Measurements from ENCODE around the gene TMEM255A. TPM values are rescaled to one million over a fixed set of nuclear protein-coding genes. Genes with fewer than 3 reads are reported as not detected.

TMEM255A gene
- total RNA-seq, 2 experiments from 2014 or later: not detected

- TF ChIP-seq CTCF (IDR thresholded peaks at IDR 0.05): no peak
- intact Hi-C loops (cut with micrococcal nuclease): loop anchor here (10.0 kb wide), 1 partner anchor 53 kb away; no protein-coding TSS in a partner anchor
- Mint-ChIP-seq H3K27ac (peak overlapping the region; percentile 88), H3K4me3 (peak overlapping the region; percentile 93), H3K9me3 (no peaks in the 10 kb centered on the region), H3K36me3 (ENCODE audit: low read depth) (peaks cover 26% of the 10 kb centered on the region), H3K4me1 (ENCODE audit: low read depth) (peaks cover 32% of the 10 kb centered on the region), H3K27me3 (no peaks in the 10 kb centered on the region)
- DNase-seq: peak; percentile 31
- ATAC-seq: no peak
- ChIA-PET CTCF (interaction anchor here (1.0 to 1.4 kb wide), 3 partner anchors 8 to 58 kb away, joined by 3 to 6 read pairs (median 6); no protein-coding TSS in a partner anchor), POLR2A (interaction anchor here (0.7 to 1.0 kb wide), 2 partner anchors 13 to 47 kb away, joined by 3 read pairs; no protein-coding TSS in a partner anchor)
These were observed 59.7 kb downstream of the TMEM255A start for GRCh38 chrX:120251471-120252011.

GRCh38 chrX:120250522-120251271 lies 60.6 kb downstream of the TMEM255A start, which contains the start of gene ZBTB33:
Gene ZBTB33, plus strand, starts transcription at chrX:120250812. Its CDS starts 2,604 bp downstream, at chrX:120253416.
- peak within 1 kb of the TSS; percentile 93 for H3K4me3 Mint-ChIP-seq
- TF ChIP-seq CTCF (IDR thresholded peaks at IDR 0.05): no peak
- CTCF ChIA-PET: interaction anchor here (1.0 to 1.4 kb wide), 3 partner anchors 9 to 58 kb away, joined by 3 to 6 read pairs (median 6); no protein-coding TSS in a partner anchor
- no peaks in the 10 kb centered on the region for H3K9me3 Mint-ChIP-seq
- H3K4me1 Mint-ChIP-seq (ENCODE audit: low read depth): peaks cover 27% of the 10 kb centered on the region
- no peaks in the 10 kb centered on the region for H3K27me3 Mint-ChIP-seq
- intact Hi-C loops (cut with micrococcal nuclease): loop anchor here (10.0 kb wide), 1 partner anchor 54 kb away; no protein-coding TSS in a partner anchor
- H3K36me3 Mint-ChIP-seq (ENCODE audit: low read depth): peaks cover 23% of the 10 kb centered on the region
- ATAC-seq: peak; percentile 98
- peak within 1 kb of the TSS; percentile 96 for H3K27ac Mint-ChIP-seq
- POLR2A ChIA-PET: interaction anchor here (0.6 to 1.0 kb wide), 3 partner anchors 13 to 61 kb away, joined by 3 read pairs; partner anchors contain the start of gene TMEM255A
- DNase-seq: peak; percentile 88

GRCh38 chrX:120244735-120245498 lies 66.3 kb downstream of the TMEM255A start:
- Mint-ChIP-seq H3K27ac (peak overlapping the region; percentile 87), H3K36me3 (ENCODE audit: low read depth) (no peaks in the 10 kb centered on the region), H3K4me3 (peak overlapping the region; percentile 98), H3K4me1 (ENCODE audit: low read depth) (peaks cover 21% of the 10 kb centered on the region), H3K9me3 (no peaks in the 10 kb centered on the region), H3K27me3 (no peaks in the 10 kb centered on the region)
- POLR2A ChIA-PET: no interaction called here
- CTCF ChIA-PET: no interaction called here
- ATAC-seq (peak; percentile 90), DNase-seq (peak; percentile 64)
- TF ChIP-seq CTCF (IDR thresholded peaks at IDR 0.05): no peak
- intact Hi-C loops (cut with micrococcal nuclease): no loop called here

GRCh38 chrX:120244395-120244734 lies 66.9 kb downstream of the TMEM255A start:
- ChIA-PET CTCF (interaction anchor here (0.9 kb wide), 1 partner anchor 11 kb away, joined by 3 read pairs; no protein-coding TSS in a partner anchor), POLR2A (no interaction called here)
- ATAC-seq (peak; percentile 17), DNase-seq (no peak)
- peak overlapping the region; percentile 98 for H3K4me3 Mint-ChIP-seq
- H3K27me3 Mint-ChIP-seq: no peaks in the 10 kb centered on the region
- peak overlapping the region; percentile 87 for H3K27ac Mint-ChIP-seq
- no peak for TF ChIP-seq CTCF (IDR thresholded peaks at IDR 0.05)
- intact Hi-C loops (cut with micrococcal nuclease): no loop called here
- peaks cover 20% of the 10 kb centered on the region for H3K4me1 Mint-ChIP-seq (ENCODE audit: low read depth)
- no peaks in the 10 kb centered on the region for H3K9me3 Mint-ChIP-seq
- no peaks in the 10 kb centered on the region for H3K36me3 Mint-ChIP-seq (ENCODE audit: low read depth)

Data from activated CD8-positive, alpha-beta T cell treated with anti-CD3 and anti-CD28 coated beads for 36 hours (primary cell).